ENCODE measurements around the gene ADAMTS4.

ADAMTS4 gene

GRCh38 chr1:161176468-161177111 is 22.3 kb downstream of the ADAMTS4 start:
- Histone ChIP-seq H2BK120ac (ENCODE audit: insufficient read depth, low read length, poor library complexity) (peak overlapping the region; percentile 88), H2BK12ac (ENCODE audit: low read length) (no peak overlapping the region), H2AFZ (ENCODE audit: insufficient read depth, low read length, poor library complexity) (no peak overlapping the region), H3K4me3 (ENCODE audit: low read depth, low read length) (peak overlapping the region; percentile 91), H3K9ac (ENCODE audit: low read length) (peak overlapping the region; percentile 87), H3K4me1 (ENCODE audit: control insufficient read depth in 1 of 2, insufficient read depth in 2 of 2, low read length in 2 of 2) (peaks cover 6 to 8% of the 10 kb centered on the region in 2 experiments), H2BK5ac (ENCODE audit: low read depth, low read length, poor library complexity) (no peak overlapping the region), H3K23ac (ENCODE audit: low read length) (no peak overlapping the region), H3K14ac (ENCODE audit: low read length) (peak overlapping the region; percentile 96), H3K36me3 (ENCODE audit: control insufficient read depth in 1 of 2, insufficient read depth in 2 of 2, low read length in 2 of 2) (peaks cover 24 to 33% of the 10 kb centered on the region in 2 experiments), H3K9me3 (ENCODE audit: insufficient read depth, low read depth, low read length) (peaks cover 2% of the 10 kb centered on the region), H4K12ac (ENCODE audit: low read depth, low read length) (no peak overlapping the region), H4K91ac (ENCODE audit: low read depth, low read length) (peak overlapping the region; percentile 92), H3K79me2 (ENCODE audit: control insufficient read depth, insufficient read depth, low read length, poor library complexity) (peaks cover 8% of the 10 kb centered on the region), H3K4ac (ENCODE audit: low read depth, low read length) (no peak overlapping the region), H3K79me1 (ENCODE audit: low read length) (peaks cover 8% of the 10 kb centered on the region), H3K27ac (ENCODE audit: low read depth, low read length) (no peak overlapping the region), H4K8ac (ENCODE audit: low read depth, low read length) (peak overlapping the region; percentile 96), H3K18ac (ENCODE audit: low read length) (peak overlapping the region; percentile 14), H3K4me2 (ENCODE audit: low read length) (peak overlapping the region; percentile 97), H3K27me3 (ENCODE audit: insufficient read depth, low read length) (no peaks in the 10 kb centered on the region), H2AK5ac (ENCODE audit: low read length) (no peak overlapping the region)
- DNase-seq: no peak
- no CpG with 5 or more reads among the region's 17 CpGs for WGBS (ENCODE audit: extremely low coverage, insufficient coverage, insufficient read length)

- Histone ChIP-seq H2BK5ac (ENCODE audit: low read depth, low read length, poor library complexity) (no peak overlapping the region), H2AFZ (ENCODE audit: insufficient read depth, low read length, poor library complexity) (no peak overlapping the region), H3K9me3 (ENCODE audit: insufficient read depth, low read depth, low read length) (peaks cover 2% of the 10 kb centered on the region), H3K4me1 (ENCODE audit: control insufficient read depth in 1 of 2, insufficient read depth in 2 of 2, low read length in 2 of 2) (peaks cover 6 to 8% of the 10 kb centered on the region in 2 experiments), H4K91ac (ENCODE audit: low read depth, low read length) (no peak overlapping the region), H3K27me3 (ENCODE audit: insufficient read depth, low read length) (no peaks in the 10 kb centered on the region), H3K27ac (ENCODE audit: low read depth, low read length) (no peak overlapping the region), H3K14ac (ENCODE audit: low read length) (no peak overlapping the region), H3K23ac (ENCODE audit: low read length) (no peak overlapping the region), H3K4me3 (ENCODE audit: low read depth, low read length) (no peak overlapping the region), H3K79me1 (ENCODE audit: low read length) (peaks cover 8% of the 10 kb centered on the region), H2BK120ac (ENCODE audit: insufficient read depth, low read length, poor library complexity) (no peak overlapping the region), H3K4me2 (ENCODE audit: low read length) (peak overlapping the region; percentile 97), H4K8ac (ENCODE audit: low read depth, low read length) (no peak overlapping the region), H3K36me3 (ENCODE audit: control insufficient read depth in 1 of 2, insufficient read depth in 2 of 2, low read length in 2 of 2) (peaks cover 29 to 39% of the 10 kb centered on the region in 2 experiments), H2AK5ac (ENCODE audit: low read length) (no peak overlapping the region), H3K9ac (ENCODE audit: low read length) (no peak overlapping the region), H3K18ac (ENCODE audit: low read length) (no peak overlapping the region), H4K12ac (ENCODE audit: low read depth, low read length) (no peak overlapping the region), H3K4ac (ENCODE audit: low read depth, low read length) (no peak overlapping the region), H3K79me2 (ENCODE audit: control insufficient read depth, insufficient read depth, low read length, poor library complexity) (peaks cover 8% of the 10 kb centered on the region), H2BK12ac (ENCODE audit: low read length) (no peak overlapping the region)
- DNase-seq: no peak
- WGBS (ENCODE audit: extremely low coverage, insufficient coverage, insufficient read length): no CpG with 5 or more reads among the region's 10 CpGs
Observed at GRCh38 chr1:161175771-161176453, 22.9 kb downstream of the ADAMTS4 start.

DNA sequence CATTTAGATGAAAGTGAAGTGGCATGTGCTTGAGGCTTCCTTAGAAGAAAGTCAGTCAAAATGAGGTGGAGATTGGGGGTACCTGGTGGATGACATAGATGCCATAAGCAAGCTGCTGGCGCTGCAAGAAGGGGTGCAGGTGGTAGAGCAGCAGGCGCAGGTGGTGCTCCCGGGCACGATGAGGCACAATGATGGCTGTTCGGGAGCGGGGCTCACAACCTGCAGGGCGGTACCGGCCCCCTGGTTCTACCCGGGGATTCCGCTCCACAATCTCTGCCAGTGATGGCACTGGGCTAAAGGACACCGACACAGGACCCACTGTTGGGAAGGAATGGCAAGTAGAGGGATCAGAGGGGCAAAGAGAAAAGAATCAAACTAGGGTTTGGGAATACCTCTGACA is 23.9 kb downstream of the ADAMTS4 start:
- H2BK120ac ChIP-seq (ENCODE audit: insufficient read depth, low read length, poor library complexity): no peak overlapping the region
- peaks cover 2% of the 10 kb centered on the region for H3K9me3 ChIP-seq (ENCODE audit: insufficient read depth, low read depth, low read length)
- H3K4me1 ChIP-seq (ENCODE audit: control insufficient read depth in 1 of 2, insufficient read depth in 2 of 2, low read length in 2 of 2): peaks cover 6 to 8% of the 10 kb centered on the region in 2 experiments
- H3K4ac ChIP-seq (ENCODE audit: low read depth, low read length): no peak overlapping the region
- H3K36me3 ChIP-seq (ENCODE audit: control insufficient read depth in 1 of 2, insufficient read depth in 2 of 2, low read length in 2 of 2): peaks cover 35 to 46% of the 10 kb centered on the region in 2 experiments
- no peak overlapping the region for H2AK5ac ChIP-seq (ENCODE audit: low read length)
- H3K79me2 ChIP-seq (ENCODE audit: control insufficient read depth, insufficient read depth, low read length, poor library complexity): peaks cover 8% of the 10 kb centered on the region
- no peak overlapping the region for H4K8ac ChIP-seq (ENCODE audit: low read depth, low read length)
- H2BK12ac ChIP-seq (ENCODE audit: low read length): no peak overlapping the region
- no CpG with 5 or more reads among the region's 11 CpGs for WGBS (ENCODE audit: extremely low coverage, insufficient coverage, insufficient read length)
- H3K79me1 ChIP-seq (ENCODE audit: low read length): peaks cover 8% of the 10 kb centered on the region
- H2BK5ac ChIP-seq (ENCODE audit: low read depth, low read length, poor library complexity): no peak overlapping the region
- no peak overlapping the region for H3K4me2 ChIP-seq (ENCODE audit: low read length)
- H4K91ac ChIP-seq (ENCODE audit: low read depth, low read length): no peak overlapping the region
- no peaks in the 10 kb centered on the region for H3K27me3 ChIP-seq (ENCODE audit: insufficient read depth, low read length)
- no peak overlapping the region for H3K14ac ChIP-seq (ENCODE audit: low read length)
- no peak overlapping the region for H3K18ac ChIP-seq (ENCODE audit: low read length)
- no peak overlapping the region for H2AFZ ChIP-seq (ENCODE audit: insufficient read depth, low read length, poor library complexity)
- no peak overlapping the region for H3K23ac ChIP-seq (ENCODE audit: low read length)
- H3K27ac ChIP-seq (ENCODE audit: low read depth, low read length): no peak overlapping the region
- no peak overlapping the region for H3K9ac ChIP-seq (ENCODE audit: low read length)
- no peak overlapping the region for H3K4me3 ChIP-seq (ENCODE audit: low read depth, low read length)
- H4K12ac ChIP-seq (ENCODE audit: low read depth, low read length): no peak overlapping the region
- DNase-seq: no peak

GRCh38 chr1:161173711-161174110 is 25.1 kb downstream of the ADAMTS4 start:
- no peak overlapping the region for H3K23ac ChIP-seq (ENCODE audit: low read length)
- no peak overlapping the region for H3K4me2 ChIP-seq (ENCODE audit: low read length)
- H2AFZ ChIP-seq (ENCODE audit: insufficient read depth, low read length, poor library complexity): no peak overlapping the region
- H3K14ac ChIP-seq (ENCODE audit: low read length): no peak overlapping the region
- H4K8ac ChIP-seq (ENCODE audit: low read depth, low read length): no peak overlapping the region
- peaks cover 6 to 8% of the 10 kb centered on the region in 2 experiments for H3K4me1 ChIP-seq (ENCODE audit: control insufficient read depth in 1 of 2, insufficient read depth in 2 of 2, low read length in 2 of 2)
- peaks cover 2% of the 10 kb centered on the region for H3K9me3 ChIP-seq (ENCODE audit: insufficient read depth, low read depth, low read length)
- H3K9ac ChIP-seq (ENCODE audit: low read length): no peak overlapping the region
- no peak overlapping the region for H3K18ac ChIP-seq (ENCODE audit: low read length)
- no CpG with 5 or more reads among the region's 11 CpGs for WGBS (ENCODE audit: extremely low coverage, insufficient coverage, insufficient read length)
- no peak overlapping the region for H2BK12ac ChIP-seq (ENCODE audit: low read length)
- H2BK5ac ChIP-seq (ENCODE audit: low read depth, low read length, poor library complexity): no peak overlapping the region
- no peak overlapping the region for H3K4ac ChIP-seq (ENCODE audit: low read depth, low read length)
- peaks cover 8% of the 10 kb centered on the region for H3K79me1 ChIP-seq (ENCODE audit: low read length)
- H2BK120ac ChIP-seq (ENCODE audit: insufficient read depth, low read length, poor library complexity): no peak overlapping the region
- H3K4me3 ChIP-seq (ENCODE audit: low read depth, low read length): no peak overlapping the region
- H2AK5ac ChIP-seq (ENCODE audit: low read length): no peak overlapping the region
- no peaks in the 10 kb centered on the region for H3K27me3 ChIP-seq (ENCODE audit: insufficient read depth, low read length)
- H3K36me3 ChIP-seq (ENCODE audit: control insufficient read depth in 1 of 2, insufficient read depth in 2 of 2, low read length in 2 of 2): peaks cover 38 to 51% of the 10 kb centered on the region in 2 experiments
- DNase-seq: no peak
- H4K12ac ChIP-seq (ENCODE audit: low read depth, low read length): no peak overlapping the region
- no peak overlapping the region for H3K27ac ChIP-seq (ENCODE audit: low read depth, low read length)
- H4K91ac ChIP-seq (ENCODE audit: low read depth, low read length): no peak overlapping the region
- peaks cover 8% of the 10 kb centered on the region for H3K79me2 ChIP-seq (ENCODE audit: control insufficient read depth, insufficient read depth, low read length, poor library complexity)
